Cerebellar cortex (tissue), 1 donor: ENCODE measurements around the gene SPECC1L.

Experiments
- DNase-seq: peaks from one replicate; pipeline ENCODE4 v3.0.0-alpha.2; 2015; ENCODE audit warnings: low spot score

The SPECC1L gene

DNA sequence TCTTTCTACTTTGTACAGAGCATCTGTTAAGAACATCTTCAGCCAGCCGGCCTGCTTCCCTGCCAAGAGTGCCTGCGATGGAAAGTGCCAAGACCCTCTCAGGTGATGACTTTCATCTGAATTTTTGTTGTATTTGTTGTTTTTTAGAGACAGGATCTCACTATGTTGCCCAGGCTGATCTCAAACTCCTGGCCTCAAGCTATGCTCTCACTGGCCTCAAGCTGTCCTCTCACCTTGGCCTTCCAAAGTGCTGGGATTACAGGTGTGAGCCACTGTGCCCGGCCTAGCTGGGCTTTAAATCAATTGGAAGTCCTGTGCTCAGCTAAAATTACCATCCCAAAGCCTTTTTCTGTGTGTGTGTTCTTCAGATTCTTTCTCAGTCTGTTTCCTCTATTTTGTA is 92.6 kb downstream of the SPECC1L start:
- no peak for DNase-seq

DNA sequence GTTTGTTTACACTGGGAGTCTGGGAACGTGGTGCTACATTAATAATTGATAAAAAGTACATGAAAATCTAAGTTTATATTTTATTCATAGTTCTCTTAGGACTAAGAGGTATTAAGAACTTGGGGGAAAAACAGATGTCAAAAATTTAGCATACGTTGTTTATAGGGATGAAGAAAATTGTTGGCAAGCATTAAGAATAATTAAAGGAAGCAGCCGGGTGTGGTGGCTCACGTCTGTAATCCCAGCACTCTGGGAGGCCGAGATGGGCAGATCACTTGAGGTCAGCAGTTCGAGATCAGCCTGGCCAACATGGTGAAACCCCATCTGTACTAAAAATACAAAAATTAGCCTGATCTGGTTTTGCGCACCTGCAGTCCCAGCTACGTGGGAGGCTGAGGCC is 96.1 kb downstream of the SPECC1L start:
- no peak for DNase-seq

DNA sequence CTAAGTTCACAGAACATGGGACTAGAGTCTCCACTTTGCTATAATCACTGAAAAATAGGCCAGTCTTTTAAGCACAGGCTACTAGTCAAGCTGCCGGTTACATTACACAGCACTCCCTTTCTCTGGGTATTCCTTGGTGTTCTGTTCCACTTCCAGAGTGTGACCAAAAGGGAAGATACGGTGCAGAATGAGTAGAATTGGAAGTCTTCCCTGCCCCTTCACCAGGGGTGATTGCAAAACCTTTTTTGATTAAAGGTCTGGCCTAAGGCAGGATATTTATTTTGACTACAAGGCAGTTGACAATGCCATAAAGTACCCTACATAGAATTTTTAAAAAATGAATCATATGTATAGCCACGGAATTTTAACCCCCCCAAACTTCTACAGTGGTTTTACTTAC is 97.2 kb downstream of the SPECC1L start:
- DNase-seq: no peak

DNA sequence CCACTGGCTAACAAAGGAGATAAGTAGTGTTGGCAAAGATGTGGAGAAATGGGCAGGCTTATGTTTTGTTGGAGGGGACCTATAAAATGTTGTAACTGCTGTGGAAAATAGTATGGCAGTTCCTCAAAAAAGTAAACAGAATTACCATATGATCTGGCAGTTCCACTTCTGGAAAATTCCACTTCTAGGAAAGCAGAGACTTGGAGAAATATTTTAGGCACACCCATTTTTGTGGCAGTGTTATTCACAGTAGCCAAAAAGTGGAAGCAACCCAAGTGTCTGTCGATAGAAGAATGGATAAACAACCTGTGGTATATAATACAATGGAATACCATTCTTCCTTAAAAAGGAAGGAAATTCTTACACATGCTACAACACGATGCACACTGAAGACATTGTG is 99.8 kb downstream of the SPECC1L start:
- no peak for DNase-seq

DNA sequence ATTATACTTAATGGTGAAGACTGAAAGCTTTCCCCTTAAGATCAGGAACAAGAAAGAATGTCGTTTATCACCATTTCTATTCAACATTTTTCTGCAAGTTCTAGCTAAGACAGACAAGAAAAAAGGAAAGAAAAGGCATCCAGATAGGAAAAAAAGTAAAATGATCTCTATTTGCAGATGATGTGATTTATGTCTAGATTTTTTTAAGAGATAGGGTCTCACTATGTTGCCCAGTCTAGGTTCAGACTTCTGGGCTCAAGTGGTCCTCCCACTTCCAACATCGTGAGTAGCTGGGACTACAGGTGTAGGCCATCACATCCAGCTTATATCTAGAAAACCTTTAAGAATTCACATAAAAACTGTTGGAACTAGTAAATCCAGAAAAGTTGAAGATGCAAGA is 105.4 kb downstream of the SPECC1L start:
- no peak for DNase-seq

DNA sequence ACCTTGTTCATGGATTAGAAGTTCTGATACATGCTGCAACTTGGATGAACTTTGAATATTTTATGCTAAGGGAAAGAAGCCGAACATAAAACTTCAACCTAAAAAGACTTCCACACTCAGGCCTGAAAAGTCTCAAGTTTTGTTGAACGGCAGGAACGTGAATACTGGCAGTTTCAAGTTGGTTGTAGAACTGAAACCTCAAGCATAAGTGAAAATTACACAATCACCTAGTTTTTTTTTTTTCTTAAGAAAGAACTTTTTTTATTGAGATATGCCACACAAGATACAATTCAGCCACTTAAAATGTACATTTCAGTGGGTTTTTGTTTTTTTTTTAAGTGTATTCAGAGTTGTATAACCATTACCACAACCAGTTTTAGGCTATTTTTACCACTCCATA is 106.0 kb downstream of the SPECC1L start:
- DNase-seq: no peak

DNA sequence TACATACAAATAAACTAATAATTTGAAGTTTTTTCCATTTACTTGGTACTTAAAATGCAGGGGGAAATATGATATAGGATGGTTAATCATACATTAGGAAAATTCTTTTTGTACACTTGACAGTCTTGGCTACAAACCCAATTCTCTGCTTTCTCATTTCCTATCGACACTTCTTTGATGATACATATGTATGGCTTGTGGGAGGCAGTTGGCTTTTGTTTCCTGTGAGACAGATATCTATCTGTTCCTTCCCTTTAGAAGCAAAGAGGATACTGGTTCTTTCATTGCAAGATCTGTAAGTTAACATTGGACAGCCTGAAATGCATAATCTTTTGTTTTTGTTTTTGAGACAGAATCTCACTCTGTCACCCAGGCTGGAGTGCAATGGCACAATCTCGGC is 108.9 kb downstream of the SPECC1L start:
- DNase-seq: no peak

DNA sequence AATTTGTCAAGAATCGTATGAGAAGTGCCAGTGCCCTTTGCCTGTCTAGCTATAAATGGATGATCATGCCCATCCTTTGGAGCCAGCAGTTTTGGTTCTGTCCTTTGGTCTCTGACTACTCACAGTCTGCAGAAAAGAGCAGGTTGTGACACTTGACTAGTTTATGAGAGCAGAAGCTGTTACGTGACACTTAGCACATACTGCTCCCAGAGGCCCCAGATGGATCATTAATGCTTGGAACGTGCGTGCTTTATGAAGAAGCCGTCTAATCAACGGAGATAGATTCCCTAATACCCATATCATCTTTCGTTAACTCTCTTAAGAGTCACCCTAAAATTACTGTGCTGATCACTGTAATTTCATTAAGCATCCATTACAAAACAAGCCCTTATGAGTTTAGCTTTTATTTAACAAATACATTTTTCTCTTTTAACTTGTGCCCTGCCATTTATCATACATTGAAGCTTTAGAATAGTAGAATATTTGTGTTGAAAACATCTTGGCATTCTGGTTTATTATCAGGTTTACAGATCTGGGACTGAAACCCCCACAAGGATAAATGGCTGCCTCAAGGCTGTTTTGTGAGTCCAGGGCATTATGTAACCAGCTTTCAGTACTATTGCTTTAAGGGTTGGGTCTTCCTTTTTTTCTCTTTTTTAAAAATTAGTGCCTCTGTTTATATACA is 109.7 kb downstream of the SPECC1L start:
- DNase-seq: no peak

DNA sequence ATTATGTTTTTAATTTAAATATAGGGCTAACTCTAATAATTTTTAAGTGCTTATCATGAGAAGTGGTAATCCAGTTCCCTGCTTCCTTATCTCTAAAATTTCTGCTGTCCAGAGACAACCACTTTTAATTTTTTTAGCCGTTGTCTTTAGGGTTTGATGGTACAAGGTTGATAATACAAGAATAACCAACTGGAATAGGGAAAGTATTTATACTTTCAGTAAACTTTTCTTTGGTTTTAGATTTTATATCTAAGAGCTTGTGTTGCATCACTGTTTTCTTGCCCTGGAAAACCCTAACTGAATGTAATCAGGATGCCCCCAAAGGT is 110.2 kb downstream of the SPECC1L start:
- DNase-seq: no peak

DNA sequence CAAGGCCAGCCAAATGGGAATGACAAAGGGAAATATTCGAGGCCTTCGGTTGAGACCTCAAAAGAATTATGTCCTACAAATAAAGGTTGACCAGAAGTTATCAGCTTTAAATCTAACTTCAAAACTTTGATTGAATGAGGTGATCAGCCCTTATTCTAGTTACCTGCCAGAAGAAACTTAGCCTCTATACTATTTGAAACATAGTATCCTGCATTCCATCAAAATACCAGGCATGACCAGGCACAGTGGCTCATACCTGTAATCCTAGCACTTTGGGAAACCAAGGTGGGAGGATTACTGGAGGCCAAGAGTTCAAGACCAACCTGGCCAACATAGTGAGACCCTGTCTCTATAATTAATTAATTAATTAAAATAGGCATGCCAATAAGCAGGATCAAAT is 112.4 kb downstream of the SPECC1L start:
- DNase-seq: no peak

DNA sequence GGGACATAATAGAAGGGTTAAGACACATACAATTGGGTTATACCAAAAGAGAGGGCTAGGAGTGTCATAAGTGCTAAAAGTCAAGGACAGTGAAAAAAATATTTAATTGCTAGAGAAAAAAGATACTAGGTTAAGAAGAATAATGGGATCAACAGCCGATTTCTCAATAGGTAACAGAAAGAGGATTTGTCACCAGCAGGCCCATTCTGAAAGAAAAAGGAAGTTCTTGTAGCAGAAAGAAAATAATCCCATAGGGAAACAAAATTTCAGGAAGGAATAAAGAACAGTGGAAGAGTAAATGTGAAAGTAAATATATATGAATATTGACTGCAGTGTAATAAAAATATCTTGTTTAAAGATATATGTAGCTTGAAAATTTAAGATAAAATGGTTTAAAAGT is 113.5 kb downstream of the SPECC1L start:
- DNase-seq: no peak

DNA sequence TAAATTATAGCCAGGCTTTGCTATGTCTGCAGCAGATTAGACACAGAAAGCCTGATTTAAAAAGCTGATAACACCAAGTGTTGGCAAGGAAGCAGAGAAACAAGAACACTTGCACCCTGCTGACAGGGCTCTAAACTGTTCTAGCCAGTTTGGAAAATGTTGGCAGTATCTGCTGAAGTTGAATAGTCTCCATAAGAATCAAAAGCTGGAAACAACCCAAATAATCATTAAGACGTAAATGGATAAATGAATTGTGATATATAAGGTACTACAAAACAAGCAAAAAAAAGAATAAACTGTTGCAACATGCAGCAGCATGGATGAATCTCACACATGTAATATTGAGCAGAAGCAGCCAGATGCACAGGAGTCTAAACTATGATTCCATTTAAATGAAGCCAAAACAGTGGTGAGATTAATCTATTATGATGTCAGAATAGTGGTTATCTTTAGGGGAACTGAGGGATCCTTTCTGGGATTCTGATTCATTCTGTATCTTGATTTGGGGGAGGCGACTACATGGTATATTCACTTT is 116.4 kb downstream of the SPECC1L start:
- DNase-seq: no peak

DNA sequence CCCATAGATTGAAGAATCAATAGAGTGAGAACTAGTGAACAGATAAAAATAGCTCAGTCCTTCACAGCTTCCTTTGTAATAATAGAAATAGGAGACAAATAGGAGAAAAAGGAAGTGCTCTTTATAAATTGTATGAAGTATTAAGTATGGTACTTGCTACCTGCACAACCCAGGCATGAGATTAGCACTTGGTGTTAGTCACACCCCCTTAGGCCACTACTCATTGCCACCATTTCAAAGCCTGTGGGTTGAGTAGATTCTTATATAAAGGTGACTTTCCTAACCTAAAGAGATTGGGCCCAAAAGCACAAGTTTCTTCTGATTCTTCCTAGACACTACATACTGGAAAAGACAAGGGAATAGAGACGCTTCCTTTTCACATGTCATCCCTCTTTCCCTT is 119.0 kb downstream of the SPECC1L start:
- no peak for DNase-seq

DNA sequence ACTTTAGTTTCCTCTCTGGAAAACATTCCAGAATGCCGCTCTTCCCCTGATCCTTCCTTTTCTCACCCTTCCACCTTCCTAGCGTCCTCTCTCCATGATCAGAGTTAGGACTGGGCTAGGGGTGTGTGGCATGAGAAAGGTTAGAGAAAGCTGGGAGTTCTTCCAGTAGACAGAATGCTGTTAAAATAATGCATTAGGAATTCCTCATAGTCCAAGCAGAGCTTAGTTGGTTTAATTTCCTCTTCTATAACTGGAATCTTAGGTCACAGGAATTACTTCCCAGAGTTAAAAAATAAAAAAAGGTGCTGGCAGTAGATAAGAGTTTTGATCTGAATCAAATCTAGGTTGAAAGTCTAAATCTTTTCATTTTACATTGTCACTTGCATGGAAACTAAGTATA is 119.5 kb downstream of the SPECC1L start:
- DNase-seq: no peak

DNA sequence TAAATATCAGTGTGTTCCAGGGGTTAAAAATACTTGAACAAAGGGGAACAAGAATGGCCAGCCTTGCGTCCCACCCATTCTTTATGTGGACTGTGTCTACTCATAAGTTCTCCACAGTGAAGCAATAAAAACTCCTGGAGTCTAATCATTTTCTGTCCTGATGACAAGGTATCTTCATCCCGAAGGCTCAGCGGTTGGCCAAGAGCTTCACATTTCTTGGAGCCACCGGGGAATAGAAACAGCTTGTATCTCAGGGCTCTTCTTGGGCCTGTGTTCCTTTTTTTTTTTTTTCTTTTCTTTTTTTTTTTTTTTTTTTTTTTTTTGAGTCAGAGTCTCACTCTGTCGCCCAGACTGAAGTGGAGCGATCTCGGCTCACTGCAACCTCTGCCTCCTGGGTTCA is 119.9 kb downstream of the SPECC1L start:
- DNase-seq: no peak

DNA sequence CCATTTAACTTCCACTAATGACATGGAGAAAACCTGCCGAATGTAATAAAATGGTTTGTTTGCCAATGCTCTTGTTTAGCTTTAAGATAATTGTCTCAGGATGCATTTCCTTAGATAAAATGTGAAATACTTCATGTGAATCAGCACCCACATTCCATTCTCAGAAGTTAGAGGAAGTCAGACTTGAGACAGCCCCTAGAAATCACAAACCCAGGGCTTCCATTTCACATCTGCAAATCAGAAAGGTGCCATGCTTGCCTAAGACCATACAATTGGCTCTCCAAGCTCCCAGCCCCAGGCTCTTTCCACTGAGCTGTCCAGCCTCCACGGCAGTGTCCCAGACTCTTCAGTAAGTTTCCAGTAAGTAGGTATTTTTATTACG is 121.2 kb downstream of the SPECC1L start:
- no peak for DNase-seq

DNA sequence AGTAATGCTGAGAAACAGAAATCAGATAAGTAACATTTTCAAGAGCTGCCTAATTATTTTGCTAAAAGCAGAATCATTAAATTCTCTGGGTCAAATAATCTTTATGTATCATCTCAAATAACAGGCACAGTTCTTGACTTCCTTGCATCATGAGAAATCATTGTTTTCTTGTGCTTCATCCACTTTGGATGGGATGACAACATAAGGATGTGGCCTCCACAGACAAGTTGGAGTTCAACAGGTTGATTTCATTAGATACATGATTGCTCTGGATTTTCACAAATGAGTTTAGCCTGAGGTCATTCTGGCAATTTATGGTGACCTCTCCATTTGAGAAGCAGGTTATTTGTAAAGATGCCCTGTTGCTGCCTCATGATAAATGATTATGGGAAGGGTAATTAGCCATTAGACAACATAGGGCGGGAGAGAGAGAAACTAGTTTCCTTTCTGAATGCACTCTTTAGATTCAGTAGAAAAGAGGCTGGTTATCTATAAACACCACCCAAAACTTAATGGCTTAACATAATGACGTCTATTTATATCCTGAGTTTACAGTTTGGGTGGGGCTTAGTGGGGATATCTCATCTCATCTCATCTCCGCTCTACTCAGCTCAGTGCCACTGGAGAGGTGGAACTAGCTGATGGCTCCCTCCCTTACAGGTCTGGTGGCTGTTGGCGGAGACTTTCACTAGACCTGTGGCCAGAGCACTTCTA is 121.7 kb downstream of the SPECC1L start:
- no peak for DNase-seq

DNA sequence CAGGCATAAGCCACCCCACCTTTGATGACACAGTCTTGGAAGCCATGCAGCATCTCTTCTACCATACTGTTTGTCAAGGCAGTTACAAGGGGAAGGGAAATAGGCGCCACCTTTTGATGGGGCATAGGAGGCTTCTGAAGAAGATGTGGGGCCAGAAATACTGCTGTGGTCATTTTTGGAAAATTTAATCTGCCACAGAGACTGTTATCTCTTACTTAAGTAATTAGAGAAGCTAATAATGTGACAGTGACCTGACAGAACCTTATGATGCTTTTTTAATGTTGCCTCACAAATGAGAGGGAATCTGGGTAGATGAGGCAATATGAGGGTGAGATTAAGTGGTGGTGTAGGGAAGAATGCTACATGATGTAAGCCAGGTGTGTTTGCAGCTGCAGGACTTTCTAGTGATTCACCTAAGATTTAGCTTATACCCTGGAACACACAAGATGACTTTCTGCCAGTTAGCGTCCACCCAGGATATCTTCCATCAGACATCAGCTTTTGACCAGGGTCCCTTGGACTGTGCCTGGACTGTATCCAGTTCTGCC is 122.5 kb downstream of the SPECC1L start:
- DNase-seq: no peak

DNA sequence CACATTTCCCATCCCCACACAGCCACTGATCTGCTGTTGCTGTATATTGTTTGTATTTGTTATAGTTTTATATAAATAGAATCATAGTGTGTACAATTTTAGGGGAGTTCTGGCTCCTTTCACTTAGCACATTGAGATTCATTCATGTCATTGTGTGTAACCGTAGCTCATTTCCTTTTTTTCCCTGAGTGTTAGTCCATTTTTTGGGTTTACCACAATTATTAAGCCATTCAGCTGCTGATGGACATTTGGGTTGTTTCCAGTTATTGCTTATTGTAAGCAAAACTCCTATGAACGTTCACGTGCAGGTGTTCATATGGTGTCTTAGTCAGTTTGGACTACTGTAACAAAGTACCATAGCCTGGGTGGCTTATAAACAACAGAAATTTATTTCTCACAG is 123.2 kb downstream of the SPECC1L start:
- DNase-seq: no peak

DNA sequence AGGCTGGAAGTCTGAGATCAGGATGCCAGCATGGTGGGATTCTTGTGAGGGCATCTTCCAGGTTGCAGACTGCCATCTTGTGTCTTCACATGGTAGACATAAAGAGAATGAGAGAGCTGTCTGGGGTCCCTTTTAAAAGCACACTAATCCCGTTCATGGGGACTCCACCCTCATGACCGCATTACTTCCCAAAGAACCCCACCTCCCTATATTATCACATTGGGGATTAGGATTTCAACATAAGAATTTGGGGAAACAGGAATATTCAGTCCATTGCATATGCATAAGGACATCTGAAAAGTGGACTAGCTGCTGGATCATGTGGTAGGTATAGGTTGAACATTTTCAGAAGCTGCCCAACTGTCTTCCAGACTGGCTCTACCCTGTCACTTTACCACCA is 123.6 kb downstream of the SPECC1L start:
- DNase-seq: no peak

DNA sequence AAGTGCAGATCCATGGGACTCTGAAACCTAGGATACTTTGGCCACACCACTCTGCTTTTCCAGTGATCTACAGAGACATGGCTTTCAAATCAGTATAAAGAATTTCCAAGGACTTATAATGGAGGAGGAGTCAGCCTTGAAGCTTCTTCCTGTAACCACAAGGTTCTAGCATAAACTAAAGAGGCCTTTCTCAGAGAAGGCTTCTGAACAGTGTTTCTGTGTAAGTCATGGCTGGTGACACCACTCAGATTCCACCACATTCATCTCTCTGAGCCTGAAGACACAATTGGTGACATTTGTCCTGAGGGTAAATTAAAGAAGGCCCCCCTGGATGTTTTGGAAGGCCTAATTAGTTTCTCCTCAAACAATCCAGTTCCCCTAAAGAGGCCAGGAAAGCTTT is 127.8 kb downstream of the SPECC1L start:
- DNase-seq: no peak

DNA sequence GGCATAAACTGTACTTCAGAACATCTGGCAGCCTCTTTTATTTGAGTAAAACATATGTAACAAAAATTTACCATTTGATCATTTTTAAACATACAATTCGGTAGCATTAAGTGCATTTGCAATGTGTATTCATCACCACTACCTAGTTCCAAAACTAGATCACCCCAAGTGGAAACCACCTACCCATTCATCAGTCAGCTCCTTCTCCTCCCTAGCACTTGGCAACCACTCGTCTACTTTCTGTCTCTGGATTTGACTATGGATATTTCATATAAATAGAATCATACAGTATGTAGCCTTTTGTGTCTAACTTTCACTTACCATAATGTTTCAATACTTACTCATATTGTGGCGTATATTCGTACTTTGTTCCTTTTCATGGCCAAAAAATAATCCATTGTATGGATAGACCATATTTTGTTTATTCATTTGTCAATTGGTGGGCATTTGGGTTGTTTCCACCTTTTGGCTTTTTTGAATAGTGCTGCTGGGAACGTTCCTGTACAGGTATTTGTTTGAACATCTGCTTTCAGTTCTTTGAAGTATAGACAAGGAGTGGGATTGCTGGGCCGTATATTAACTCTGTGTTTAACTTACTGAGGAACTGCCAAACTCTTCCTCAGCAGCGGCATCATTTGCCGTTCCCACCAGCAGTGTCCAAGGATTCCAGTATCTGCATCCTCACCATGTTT is 129.5 kb downstream of the SPECC1L start:
- DNase-seq: no peak
